Measurements from ENCODE around the gene SLAMF9.

Gene SLAMF9

DNA sequence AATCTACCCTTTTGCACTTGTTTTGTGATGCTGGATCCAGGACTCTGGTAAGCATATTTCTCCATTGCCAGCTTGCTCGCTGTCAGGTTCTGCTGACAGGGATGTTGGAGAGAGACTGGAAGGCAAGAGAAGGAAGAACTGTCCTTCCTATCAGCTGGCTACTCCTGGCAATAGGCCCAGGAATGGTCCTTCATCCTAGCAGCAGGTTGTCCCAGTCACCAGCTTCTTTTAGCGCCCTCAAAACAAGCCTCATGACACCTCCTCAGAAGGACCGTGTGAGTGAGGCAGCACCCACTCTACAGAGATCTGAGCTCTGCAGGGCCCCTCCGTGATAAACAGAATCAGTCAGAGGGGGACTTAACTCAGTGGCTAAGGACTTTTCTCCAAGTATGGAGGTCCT is 33.1 kb upstream of the SLAMF9 start:
- no peaks in the 10 kb centered on the region for H3K36me3 ChIP-seq (ENCODE audit: control insufficient read depth, low read length)
- no peak overlapping the region for H3K4me3 ChIP-seq (ENCODE audit: low read length)
- H3F3A ChIP-seq (ENCODE audit: control insufficient read depth, insufficient read depth) = no peaks in the 10 kb centered on the region
- H4K20me1 ChIP-seq (ENCODE audit: control insufficient read depth, insufficient read depth, low read depth, low read length) = no peaks in the 10 kb centered on the region
- no peaks in the 10 kb centered on the region for H3K79me2 ChIP-seq (ENCODE audit: control insufficient read depth, low read length)
- no peaks in the 10 kb centered on the region for H3K9me2 ChIP-seq (replicated peaks; ENCODE audit: control insufficient read depth, low read length)
- peaks cover 4% of the 10 kb centered on the region for H3K4me1 ChIP-seq (ENCODE audit: control insufficient read depth, low read length)
- H3K27me3 ChIP-seq (ENCODE audit: control insufficient read depth, low read length) = peaks cover 43% of the 10 kb centered on the region
- TF ChIP-seq, protein P1, sequence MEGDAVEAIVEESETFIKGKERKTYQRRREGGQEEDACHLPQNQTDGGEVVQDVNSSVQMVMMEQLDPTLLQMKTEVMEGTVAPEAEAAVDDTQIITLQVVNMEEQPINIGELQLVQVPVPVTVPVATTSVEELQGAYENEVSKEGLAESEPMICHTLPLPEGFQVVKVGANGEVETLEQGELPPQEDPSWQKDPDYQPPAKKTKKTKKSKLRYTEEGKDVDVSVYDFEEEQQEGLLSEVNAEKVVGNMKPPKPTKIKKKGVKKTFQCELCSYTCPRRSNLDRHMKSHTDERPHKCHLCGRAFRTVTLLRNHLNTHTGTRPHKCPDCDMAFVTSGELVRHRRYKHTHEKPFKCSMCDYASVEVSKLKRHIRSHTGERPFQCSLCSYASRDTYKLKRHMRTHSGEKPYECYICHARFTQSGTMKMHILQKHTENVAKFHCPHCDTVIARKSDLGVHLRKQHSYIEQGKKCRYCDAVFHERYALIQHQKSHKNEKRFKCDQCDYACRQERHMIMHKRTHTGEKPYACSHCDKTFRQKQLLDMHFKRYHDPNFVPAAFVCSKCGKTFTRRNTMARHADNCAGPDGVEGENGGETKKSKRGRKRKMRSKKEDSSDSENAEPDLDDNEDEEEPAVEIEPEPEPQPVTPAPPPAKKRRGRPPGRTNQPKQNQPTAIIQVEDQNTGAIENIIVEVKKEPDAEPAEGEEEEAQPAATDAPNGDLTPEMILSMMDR (IDR thresholded peaks at IDR 0.05; ENCODE audit: low read depth, low read length, poor library complexity, severe bottlenecking) = no peak
- no peak for TF ChIP-seq EZH2phosphoT487 (IDR thresholded peaks at IDR 0.05; ENCODE audit: borderline replicate concordance, low read length)
- H3K27ac ChIP-seq (ENCODE audit: low read depth, low read length) = no peak overlapping the region
- no peaks in the 10 kb centered on the region for H3K9me3 ChIP-seq (ENCODE audit: control insufficient read depth, insufficient read depth, low read length)
- H3K4me2 ChIP-seq (ENCODE audit: low read length) = no peak overlapping the region

DNA sequence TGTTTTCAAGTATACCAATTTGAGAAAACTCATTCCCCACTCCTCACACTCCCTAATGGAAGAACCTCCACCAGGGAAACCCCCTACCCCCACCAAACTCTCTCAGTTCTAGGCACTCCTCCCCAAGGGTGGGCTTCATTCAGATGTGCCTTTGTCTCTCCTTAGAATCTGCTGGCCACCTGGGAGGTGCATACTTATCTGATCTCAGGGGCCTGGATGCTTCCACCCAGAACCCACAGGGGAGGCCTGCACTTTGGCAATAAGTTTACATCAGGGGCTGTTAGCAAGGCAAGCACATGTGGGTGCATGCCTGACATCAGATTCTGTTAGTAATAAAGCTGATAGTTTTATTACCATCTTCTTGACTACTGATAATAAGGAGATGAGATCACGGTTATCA is 32.5 kb upstream of the SLAMF9 start:
- no peaks in the 10 kb centered on the region for H3F3A ChIP-seq (ENCODE audit: control insufficient read depth, insufficient read depth)
- H3K9me3 ChIP-seq (ENCODE audit: control insufficient read depth, insufficient read depth, low read length) = no peaks in the 10 kb centered on the region
- peaks cover 3% of the 10 kb centered on the region for H3K4me1 ChIP-seq (ENCODE audit: control insufficient read depth, low read length)
- no peaks in the 10 kb centered on the region for H3K9me2 ChIP-seq (replicated peaks; ENCODE audit: control insufficient read depth, low read length)
- no peaks in the 10 kb centered on the region for H4K20me1 ChIP-seq (ENCODE audit: control insufficient read depth, insufficient read depth, low read depth, low read length)
- no peak overlapping the region for H3K4me3 ChIP-seq (ENCODE audit: low read length)
- no peak overlapping the region for H3K27ac ChIP-seq (ENCODE audit: low read depth, low read length)
- H3K27me3 ChIP-seq (ENCODE audit: control insufficient read depth, low read length) = peaks cover 39% of the 10 kb centered on the region
- no peaks in the 10 kb centered on the region for H3K36me3 ChIP-seq (ENCODE audit: control insufficient read depth, low read length)
- TF ChIP-seq EZH2phosphoT487 (IDR thresholded peaks at IDR 0.05; ENCODE audit: borderline replicate concordance, low read length) = no peak
- TF ChIP-seq, protein P1 (IDR thresholded peaks at IDR 0.05; ENCODE audit: low read depth, low read length, poor library complexity, severe bottlenecking) = no peak
- no peaks in the 10 kb centered on the region for H3K79me2 ChIP-seq (ENCODE audit: control insufficient read depth, low read length)
- H3K4me2 ChIP-seq (ENCODE audit: low read length) = no peak overlapping the region

DNA sequence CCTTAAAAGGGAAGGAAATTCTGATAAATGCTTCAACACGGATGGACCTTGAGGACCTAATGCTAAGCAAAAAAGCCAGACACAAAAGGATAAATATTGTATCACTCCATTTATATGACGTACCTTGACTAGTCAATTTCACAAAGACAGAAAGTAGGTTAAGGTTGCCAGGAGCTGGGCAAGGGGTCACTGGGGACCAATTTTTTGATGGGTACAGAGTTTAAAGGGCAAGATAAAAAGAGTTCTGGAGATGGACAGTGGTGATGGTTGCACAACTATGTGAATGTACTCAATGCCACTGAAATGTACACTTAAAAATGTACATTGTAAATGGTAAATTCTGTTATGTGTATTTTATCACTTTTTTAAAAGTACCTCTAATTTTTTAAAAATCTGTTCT is 32.1 kb upstream of the SLAMF9 start:
- Histone ChIP-seq H3K27ac (ENCODE audit: low read depth, low read length) (no peak overlapping the region), H4K20me1 (ENCODE audit: control insufficient read depth, insufficient read depth, low read depth, low read length) (no peaks in the 10 kb centered on the region), H3K36me3 (ENCODE audit: control insufficient read depth, low read length) (no peaks in the 10 kb centered on the region), H3K9me2 (replicated peaks; ENCODE audit: control insufficient read depth, low read length) (no peaks in the 10 kb centered on the region), H3K4me2 (ENCODE audit: low read length) (no peak overlapping the region), H3F3A (ENCODE audit: control insufficient read depth, insufficient read depth) (no peaks in the 10 kb centered on the region), H3K27me3 (ENCODE audit: control insufficient read depth, low read length) (peaks cover 36% of the 10 kb centered on the region), H3K4me1 (ENCODE audit: control insufficient read depth, low read length) (no peaks in the 10 kb centered on the region), H3K4me3 (ENCODE audit: low read length) (no peak overlapping the region), H3K79me2 (ENCODE audit: control insufficient read depth, low read length) (no peaks in the 10 kb centered on the region), H3K9me3 (ENCODE audit: control insufficient read depth, insufficient read depth, low read length) (no peaks in the 10 kb centered on the region)
- TF ChIP-seq, protein P1 (IDR thresholded peaks at IDR 0.05; ENCODE audit: low read depth, low read length, poor library complexity, severe bottlenecking) = no peak
- TF ChIP-seq EZH2phosphoT487 (IDR thresholded peaks at IDR 0.05; ENCODE audit: borderline replicate concordance, low read length) = no peak

DNA sequence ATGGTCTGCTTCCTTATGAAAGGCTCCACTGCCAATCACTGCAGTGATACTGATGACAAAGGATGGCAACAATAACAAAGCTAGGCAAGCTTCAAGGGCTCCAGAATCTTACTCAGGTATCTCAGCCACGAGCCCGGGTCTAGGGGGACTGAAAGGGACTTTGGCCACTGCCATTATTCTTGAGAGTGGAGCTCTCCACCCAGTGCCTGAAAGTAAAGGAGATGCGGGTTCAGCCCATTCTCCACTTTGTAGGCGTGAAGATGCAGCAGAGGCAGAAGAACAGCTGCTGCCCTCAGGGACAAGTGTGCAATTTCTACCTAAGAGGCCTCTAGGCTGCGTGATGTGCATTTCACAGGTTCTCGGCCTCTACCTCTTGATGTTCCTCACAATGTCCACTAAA is 31.4 kb upstream of the SLAMF9 start:
- Histone ChIP-seq H3K9me3 (ENCODE audit: control insufficient read depth, insufficient read depth, low read length) (no peaks in the 10 kb centered on the region), H3K27me3 (ENCODE audit: control insufficient read depth, low read length) (peaks cover 36% of the 10 kb centered on the region), H3K9me2 (replicated peaks; ENCODE audit: control insufficient read depth, low read length) (no peaks in the 10 kb centered on the region), H3K4me1 (ENCODE audit: control insufficient read depth, low read length) (no peaks in the 10 kb centered on the region), H3K4me3 (ENCODE audit: low read length) (no peak overlapping the region), H4K20me1 (ENCODE audit: control insufficient read depth, insufficient read depth, low read depth, low read length) (no peaks in the 10 kb centered on the region), H3F3A (ENCODE audit: control insufficient read depth, insufficient read depth) (no peaks in the 10 kb centered on the region), H3K79me2 (ENCODE audit: control insufficient read depth, low read length) (no peaks in the 10 kb centered on the region), H3K36me3 (ENCODE audit: control insufficient read depth, low read length) (no peaks in the 10 kb centered on the region), H3K27ac (ENCODE audit: low read depth, low read length) (no peak overlapping the region), H3K4me2 (ENCODE audit: low read length) (no peak overlapping the region)
- TF ChIP-seq, protein P1 (IDR thresholded peaks at IDR 0.05; ENCODE audit: low read depth, low read length, poor library complexity, severe bottlenecking) = no peak
- no peak for TF ChIP-seq EZH2phosphoT487 (IDR thresholded peaks at IDR 0.05; ENCODE audit: borderline replicate concordance, low read length)

All from DOHH2 (cell line).